Vagina (tissue), 2 donors: ENCODE data around the gene RPL10A. TPM values are rescaled to one million over a fixed set of nuclear protein-coding genes. Genes with fewer than 3 reads are reported as not detected.

Experiments
- DNase-seq, 2 donors: peaks; one replicate each; pipeline ENCODE4 v3.0.0-alpha.2; 2017; ENCODE audit errors: extremely low spot score in 2 of 2
- H3K27ac ChIP-seq: fragments of 200-600 bp; sonication (generic); one replicate; pipeline ENCODE4 v1.5.1; 2019
- H3K27me3 ChIP-seq: fragments of 200-600 bp; sonication (generic); one replicate; pipeline ENCODE4 v1.5.1; 2019
- H3K36me3 ChIP-seq, 2 donors: fragments of 200-600 bp; sonication (generic); one replicate each; pipeline ENCODE4 v1.5.1; 2017 to 2019
- H3K4me1 ChIP-seq: fragments of 200-600 bp; sonication (generic); one replicate; pipeline ENCODE4 v1.5.1; 2019
- H3K4me3 ChIP-seq, 2 donors: fragments of 200-600 bp; sonication (generic); 1 replicate in 1 of 2; 2 replicates in 1 of 2; pipeline ENCODE4 v1.5.1; 2016 to 2019
- H3K9me3 ChIP-seq: fragments of 200-600 bp; sonication (generic); one replicate; pipeline ENCODE4 v1.5.1; 2019
- POLR2A ChIP-seq, 2 donors: fragments of 450-650 bp; IDR thresholded peaks; one replicate each; pipeline ENCODE4 v1.6.1; 2017; ENCODE audit warnings: antibody characterized with exemption in 2 of 2, mild to moderate bottlenecking in 2 of 2, moderate library complexity in 2 of 2
- POLR2AphosphoS5 ChIP-seq, 2 donors: sonication (generic); formaldehyde crosslinking; IDR thresholded peaks; one replicate each; pipeline ENCODE4 v1.9.0; 2017; ENCODE audit warnings: antibody characterized with exemption in 2 of 2, mild to moderate bottlenecking in 2 of 2, low read depth in 1 of 2; ENCODE audit not compliant: insufficient read depth in 1 of 2
- intact Hi-C: fragments of 100-400 bp; cut with DNase I; formaldehyde crosslinking; loops from one replicate; pipeline ENCODE4 v1.15.1; 2023
- total RNA-seq: library from RNA; depleted of rRNA; stranded (reverse); fragments of >200 nt; gene quantifications from one replicate; pipeline ENCODE4 v1.2.3, GENCODE V29; 2016
- TF ChIP-seq, protein P1 (sequence below), 3 experiments: fragments of 450-650 bp in 2 of 3; fragments of 200-600 bp in 1 of 3; sonication (generic) in 1 of 3; IDR thresholded peaks; one replicate each; pipeline ENCODE4 v1.5.1; 2017 to 2019; ENCODE audit warnings: antibody characterized with exemption in 3 of 3, mild to moderate bottlenecking in 2 of 3, moderate library complexity in 2 of 3

Gene RPL10A
- total RNA-seq, 1 donor from 2014 or later, result 2,013 TPM

DNA sequence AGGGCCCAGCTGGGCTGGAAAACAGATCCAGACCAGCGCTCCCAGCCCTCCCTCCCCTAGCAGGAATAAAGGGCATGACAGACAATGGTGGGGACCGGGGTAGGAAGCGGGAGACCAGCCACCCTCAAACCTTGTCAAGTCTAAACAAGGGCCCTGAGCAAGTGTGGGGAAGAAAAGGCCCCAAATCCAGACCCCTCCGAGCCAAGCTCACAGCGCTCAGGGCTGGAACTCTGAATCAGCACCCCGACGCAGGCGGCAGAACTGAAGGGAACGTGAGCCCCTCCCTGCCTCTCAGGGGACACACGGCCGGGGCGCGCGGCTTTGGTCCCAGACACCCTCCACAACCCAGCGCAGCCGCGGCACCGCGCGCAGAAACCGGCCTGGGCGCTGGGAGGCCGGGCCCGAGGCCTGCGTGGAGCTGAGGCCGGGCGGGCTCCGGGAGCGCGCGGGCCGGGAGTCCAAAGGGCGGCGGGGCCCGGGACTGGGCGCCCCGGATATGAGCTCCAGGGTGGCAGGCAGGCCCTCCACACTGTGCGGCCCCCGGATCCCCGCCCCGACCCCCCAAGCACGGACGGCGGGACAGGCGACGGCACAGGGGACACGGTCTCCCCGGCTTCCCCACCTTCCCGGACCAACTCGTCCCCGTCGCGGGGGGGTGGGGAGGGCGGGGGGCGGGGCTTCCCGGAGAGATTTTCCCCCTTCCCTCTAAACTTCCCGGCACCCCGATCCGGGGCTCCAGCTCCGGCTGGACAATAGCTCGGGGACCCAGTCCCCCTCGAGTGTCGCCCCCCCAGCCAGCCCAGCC lies 28.0 kb downstream of the RPL10A start:
- Histone ChIP-seq H3K4me3 (peak overlapping the region; percentile 67 to 92), H3K4me1 (peaks cover 59% of the 10 kb centered on the region), H3K9me3 (no peaks in the 10 kb centered on the region), H3K36me3 (no peaks in the 10 kb centered on the region), H3K27ac (peak overlapping the region; percentile 97), H3K27me3 (no peaks in the 10 kb centered on the region)
- no peak for DNase-seq
- TF ChIP-seq, protein P1, sequence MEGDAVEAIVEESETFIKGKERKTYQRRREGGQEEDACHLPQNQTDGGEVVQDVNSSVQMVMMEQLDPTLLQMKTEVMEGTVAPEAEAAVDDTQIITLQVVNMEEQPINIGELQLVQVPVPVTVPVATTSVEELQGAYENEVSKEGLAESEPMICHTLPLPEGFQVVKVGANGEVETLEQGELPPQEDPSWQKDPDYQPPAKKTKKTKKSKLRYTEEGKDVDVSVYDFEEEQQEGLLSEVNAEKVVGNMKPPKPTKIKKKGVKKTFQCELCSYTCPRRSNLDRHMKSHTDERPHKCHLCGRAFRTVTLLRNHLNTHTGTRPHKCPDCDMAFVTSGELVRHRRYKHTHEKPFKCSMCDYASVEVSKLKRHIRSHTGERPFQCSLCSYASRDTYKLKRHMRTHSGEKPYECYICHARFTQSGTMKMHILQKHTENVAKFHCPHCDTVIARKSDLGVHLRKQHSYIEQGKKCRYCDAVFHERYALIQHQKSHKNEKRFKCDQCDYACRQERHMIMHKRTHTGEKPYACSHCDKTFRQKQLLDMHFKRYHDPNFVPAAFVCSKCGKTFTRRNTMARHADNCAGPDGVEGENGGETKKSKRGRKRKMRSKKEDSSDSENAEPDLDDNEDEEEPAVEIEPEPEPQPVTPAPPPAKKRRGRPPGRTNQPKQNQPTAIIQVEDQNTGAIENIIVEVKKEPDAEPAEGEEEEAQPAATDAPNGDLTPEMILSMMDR (IDR thresholded peaks at IDR 0.05), result no peak
- TF ChIP-seq POLR2A (IDR thresholded peaks at IDR 0.05) (peak in 1 of 2 donors; percentile 18), POLR2AphosphoS5 (IDR thresholded peaks at IDR 0.05; ENCODE audit: insufficient read depth in 1 of 2, low read depth in 1 of 2) (peak in 1 of 2 donors; percentile 46)
- intact Hi-C loops, result loop anchor here (5.0 kb wide), 1 partner anchor 106 kb away; no protein-coding TSS in a partner anchor

GRCh38 chr6:35496841-35497570 lies 28.8 kb downstream of the RPL10A start, which contains the start of gene TEAD3:
TEAD3 (minus strand) TSS chr6:35497079.
- Histone ChIP-seq H3K4me3 (peak within 1 kb of the TSS; percentile 67 to 92), H3K27ac (peak within 1 kb of the TSS; percentile 97), H3K4me1 (peaks cover 51% of the 10 kb centered on the region), H3K9me3 (no peaks in the 10 kb centered on the region), H3K36me3 (no peaks in the 10 kb centered on the region), H3K27me3 (no peaks in the 10 kb centered on the region)
- intact Hi-C loops, result loop anchor here (5.0 kb wide), 1 partner anchor 105 kb away; no protein-coding TSS in a partner anchor
- TF ChIP-seq POLR2A (IDR thresholded peaks at IDR 0.05) (peak in 1 of 2 donors; percentile 82), POLR2AphosphoS5 (IDR thresholded peaks at IDR 0.05; ENCODE audit: insufficient read depth in 1 of 2, low read depth in 1 of 2) (no peak)
- TF ChIP-seq, protein P1 (IDR thresholded peaks at IDR 0.05), result peak in 1 of 3 experiments; percentile 22
- no peak for DNase-seq

DNA sequence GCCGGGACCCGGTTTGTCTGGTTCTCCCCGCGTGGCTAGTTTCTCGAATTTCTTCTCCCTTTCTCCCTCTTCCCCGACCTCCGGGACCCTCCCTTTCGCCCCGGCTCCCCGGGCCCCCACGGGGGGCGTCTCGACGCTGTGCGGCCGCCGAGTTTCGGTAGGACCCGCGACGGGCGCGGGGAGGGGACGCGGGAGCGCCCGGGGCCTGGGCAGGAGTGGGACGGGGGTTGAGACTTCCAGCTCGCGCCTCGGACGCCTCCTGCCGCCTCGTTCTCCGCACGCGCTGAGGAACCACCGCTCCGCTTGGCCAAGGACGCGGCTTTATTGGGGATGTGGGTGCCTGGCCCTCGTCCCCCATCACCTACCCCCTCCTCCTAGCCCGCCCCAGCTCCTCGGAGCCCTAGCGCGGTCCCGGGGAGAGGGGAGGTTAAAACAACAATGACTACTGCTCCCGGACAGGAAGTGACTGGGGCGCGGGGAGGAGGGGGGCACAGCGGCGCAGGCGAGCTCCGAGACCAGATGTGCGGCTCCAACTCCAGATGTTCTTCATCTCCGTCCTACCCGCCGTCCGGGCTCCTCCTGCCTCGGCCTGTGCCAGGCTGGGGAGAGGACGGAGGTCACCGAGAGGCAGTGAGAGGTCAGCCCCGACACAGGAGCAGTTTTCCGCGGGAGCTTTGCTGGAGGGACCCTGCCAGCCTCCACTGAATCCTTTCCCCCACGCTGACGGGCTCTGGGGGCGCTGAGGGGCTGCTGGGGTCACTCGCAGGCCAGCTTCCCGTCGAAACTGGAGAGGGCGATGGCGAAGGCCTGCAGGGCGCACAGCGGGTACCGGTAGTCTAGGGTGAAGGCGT lies 29.6 kb downstream of the RPL10A start:
- peak overlapping the region; percentile 97 for H3K27ac ChIP-seq
- intact Hi-C loops, result loop anchor here (5.0 kb wide), 1 partner anchor 105 kb away; no protein-coding TSS in a partner anchor
- no peak for DNase-seq
- H3K4me1 ChIP-seq, result peaks cover 43% of the 10 kb centered on the region
- H3K4me3 ChIP-seq, result peak overlapping the region; percentile 67 to 92
- H3K27me3 ChIP-seq, result no peaks in the 10 kb centered on the region
- no peaks in the 10 kb centered on the region for H3K9me3 ChIP-seq
- TF ChIP-seq POLR2A (IDR thresholded peaks at IDR 0.05) (peak in 1 of 2 donors; percentile 27), POLR2AphosphoS5 (IDR thresholded peaks at IDR 0.05; ENCODE audit: insufficient read depth in 1 of 2, low read depth in 1 of 2) (peak in 1 of 2 donors; percentile 89)
- TF ChIP-seq, protein P1 (IDR thresholded peaks at IDR 0.05), result no peak
- no peaks in the 10 kb centered on the region for H3K36me3 ChIP-seq

GRCh38 chr6:35498422-35499067 lies 30.3 kb downstream of the RPL10A start:
- H3K4me1 ChIP-seq, result peaks cover 36% of the 10 kb centered on the region
- intact Hi-C loops, result loop anchor here (5.0 kb wide), 1 partner anchor 104 kb away; no protein-coding TSS in a partner anchor

More at GRCh38 chr6:35498422-35499067, 30.3 kb downstream of the RPL10A start:
- Histone ChIP-seq H3K27ac (peak overlapping the region; percentile 97), H3K4me3 (peak overlapping the region; percentile 67 to 92), H3K27me3 (no peaks in the 10 kb centered on the region), H3K36me3 (no peaks in the 10 kb centered on the region), H3K9me3 (no peaks in the 10 kb centered on the region)
- TF ChIP-seq, protein P1 (IDR thresholded peaks at IDR 0.05), result no peak
- TF ChIP-seq POLR2A (IDR thresholded peaks at IDR 0.05) (no peak), POLR2AphosphoS5 (IDR thresholded peaks at IDR 0.05; ENCODE audit: insufficient read depth in 1 of 2, low read depth in 1 of 2) (no peak)
- no peak for DNase-seq
